GM23338 (cell line): ENCODE results near the gene REM2. TPM values are rescaled to one million over a fixed set of nuclear protein-coding genes. Genes with fewer than 3 reads are reported as not detected.

Experiments used
- ATAC-seq: fragments of 200-7000 bp; cut with Tn5 transposase; 3 replicates; pipeline ENCODE4 v1.9.1; 2020
- DNase-seq: peaks from one replicate; pipeline ENCODE4 v3.0.0-alpha.2; 2015; ENCODE audit warnings: low spot score
- H2AFZ ChIP-seq: fragments of 200-600 bp; sonication (generic); 2 replicates; pipeline ENCODE4 v1.8.0; 2016; ENCODE audit warnings: antibody characterized with exemption, mild to moderate bottlenecking, moderate library complexity
- H3F3A ChIP-seq: fragments of 200-600 bp; sonication (generic); replicated peaks from 2 replicates; pipeline ENCODE4 v1.8.0; 2017; ENCODE audit warnings: antibody characterized with exemption, mixed run types, low read depth
- H3K27ac ChIP-seq: fragments of 200-600 bp; sonication (generic); 2 replicates; pipeline ENCODE4 v1.6.1; 2016; ENCODE audit warnings: low read depth
- H3K27me3 ChIP-seq: fragments of 200-600 bp; sonication (generic); 2 replicates; pipeline ENCODE4 v1.8.0; 2016; ENCODE audit warnings: mild to moderate bottlenecking, mixed run types, moderate library complexity; ENCODE audit not compliant: insufficient read depth
- H3K36me3 ChIP-seq: fragments of 200-600 bp; sonication (generic); 2 replicates; pipeline ENCODE4 v1.8.0; 2016; ENCODE audit warnings: mild to moderate bottlenecking; ENCODE audit not compliant: insufficient read depth
- H3K4me1 ChIP-seq: fragments of 200-600 bp; sonication (generic); 2 replicates; pipeline ENCODE4 v1.8.0; 2016; ENCODE audit warnings: mild to moderate bottlenecking, moderate library complexity; ENCODE audit not compliant: insufficient read depth
- H3K4me2 ChIP-seq: fragments of 200-600 bp; sonication (generic); 2 replicates; pipeline ENCODE4 v1.7.1; 2017; ENCODE audit warnings: mixed run types
- H3K4me3 ChIP-seq: fragments of 200-600 bp; sonication (generic); 2 replicates; pipeline ENCODE4 v1.6.1; 2016; ENCODE audit warnings: mixed run types
- H3K79me2 ChIP-seq: fragments of 200-600 bp; sonication (generic); replicated peaks from 2 replicates; pipeline ENCODE4 v1.8.0; 2017; ENCODE audit warnings: mild to moderate bottlenecking; ENCODE audit not compliant: insufficient read depth
- H3K9me2 ChIP-seq: fragments of 200-600 bp; sonication (generic); 2 replicates; pipeline ENCODE4 v1.8.0; 2017; ENCODE audit not compliant: insufficient read depth
- H4K20me1 ChIP-seq: fragments of 200-600 bp; sonication (generic); replicated peaks from 2 replicates; pipeline ENCODE4 v1.8.0; 2017; ENCODE audit warnings: mild to moderate bottlenecking; ENCODE audit not compliant: insufficient read depth
- H3K27ac Mint-ChIP-seq: 2 replicates; pipeline ENCODE4 v1.8.0; 2020; ENCODE audit warnings: inconsistent platforms, mild to moderate bottlenecking, moderate library complexity, mixed read lengths
- H3K27me3 Mint-ChIP-seq: 3 replicates; pipeline ENCODE4 v1.8.0; 2022; ENCODE audit warnings: low read depth, mild to moderate bottlenecking, moderate library complexity, mixed read lengths, inconsistent platforms; ENCODE audit not compliant: insufficient read depth, poor library complexity
- H3K36me3 Mint-ChIP-seq: 3 replicates; pipeline ENCODE4 v1.8.0; 2021; ENCODE audit warnings: low read depth, mild to moderate bottlenecking, inconsistent platforms, moderate library complexity, mixed read lengths
- H3K4me1 Mint-ChIP-seq: 3 replicates; pipeline ENCODE4 v1.8.0; 2020; ENCODE audit warnings: mild to moderate bottlenecking, inconsistent platforms, mixed read lengths
- H3K4me3 Mint-ChIP-seq: 3 replicates; pipeline ENCODE4 v1.8.0; 2021; ENCODE audit warnings: moderate library complexity, mild to moderate bottlenecking, inconsistent platforms, mixed read lengths
- H3K9me3 Mint-ChIP-seq: 3 replicates; pipeline ENCODE4 v1.8.0; 2020; ENCODE audit warnings: moderate library complexity, mild to moderate bottlenecking, inconsistent platforms, mixed read lengths
- EZH2 ChIP-seq: fragments of 200-600 bp; sonication (generic); IDR thresholded peaks from one replicate; pipeline ENCODE4 v1.8.0; 2017; ENCODE audit warnings: antibody characterized with exemption, mild to moderate bottlenecking, low read depth; ENCODE audit not compliant: unreplicated experiment
- EZH2phosphoT487 ChIP-seq: fragments of 200-600 bp; sonication (generic); IDR thresholded peaks from one replicate; pipeline ENCODE4 v1.8.1; 2018; ENCODE audit warnings: antibody characterized with exemption; ENCODE audit not compliant: unreplicated experiment
- JUNB ChIP-seq: IDR thresholded peaks from one replicate; pipeline ENCODE4 v1.6.1; 2016; ENCODE audit warnings: antibody characterized with exemption; ENCODE audit not compliant: unreplicated experiment
- NANOG ChIP-seq: IDR thresholded peaks from 2 replicates; pipeline ENCODE4 v1.6.1; 2016; ENCODE audit warnings: antibody characterized with exemption, borderline replicate concordance
- STAT1 ChIP-seq: IDR thresholded peaks from one replicate; pipeline ENCODE4 v1.6.1; 2016; ENCODE audit warnings: antibody characterized with exemption; ENCODE audit not compliant: unreplicated experiment
- ZNF331 ChIP-seq: fragments of 250-450 bp; sonication (Bioruptor Pico); IDR thresholded peaks from 2 replicates; pipeline ENCODE4 v1.5.0; 2020; ENCODE audit warnings: low read depth, mild to moderate bottlenecking, moderate library complexity
- polyA plus RNA-seq: library from polyadenylated mRNA; unstranded; fragments of >200 nt; fragmentation: Nextera tagmentation; extraction: Ambion mirVana; gene quantifications from 2 replicates; pipeline ENCODE4 v1.2.1, GENCODE V29; 2016
- total RNA-seq: library from RNA; depleted of rRNA; stranded (reverse); fragments of >200 nt; shearing (Covaris generic); gene quantifications from 2 replicates; pipeline ENCODE4 v1.2.3, GENCODE V29; 2014
- TF ChIP-seq, protein P1 (sequence below), 2 experiments: fragments of 200-600 bp in 1 of 2; sonication (generic) in 1 of 2; conservative IDR thresholded peaks; 2 replicates each; pipeline versions ENCODE4 v1.5.1 to v1.6.1; 2016 to 2017; ENCODE audit warnings: antibody characterized with exemption in 2 of 2, low read depth in 2 of 2, mild to moderate bottlenecking in 2 of 2, moderate library complexity in 1 of 2
- TF ChIP-seq, protein P2 (sequence below): fragments of 250-450 bp; sonication (Bioruptor Pico); IDR thresholded peaks from 2 replicates; pipeline ENCODE4 v1.5.0; 2020; ENCODE audit warnings: mild to moderate bottlenecking, moderate library complexity
- TF ChIP-seq, protein P3 (sequence below): IDR thresholded peaks from 2 replicates; pipeline ENCODE4 v1.6.1; 2016; ENCODE audit warnings: antibody characterized with exemption

The REM2 gene
- total and polyA plus RNA-seq, 2 experiments from 2014 or later, result 0.31 to 2.9 TPM

DNA sequence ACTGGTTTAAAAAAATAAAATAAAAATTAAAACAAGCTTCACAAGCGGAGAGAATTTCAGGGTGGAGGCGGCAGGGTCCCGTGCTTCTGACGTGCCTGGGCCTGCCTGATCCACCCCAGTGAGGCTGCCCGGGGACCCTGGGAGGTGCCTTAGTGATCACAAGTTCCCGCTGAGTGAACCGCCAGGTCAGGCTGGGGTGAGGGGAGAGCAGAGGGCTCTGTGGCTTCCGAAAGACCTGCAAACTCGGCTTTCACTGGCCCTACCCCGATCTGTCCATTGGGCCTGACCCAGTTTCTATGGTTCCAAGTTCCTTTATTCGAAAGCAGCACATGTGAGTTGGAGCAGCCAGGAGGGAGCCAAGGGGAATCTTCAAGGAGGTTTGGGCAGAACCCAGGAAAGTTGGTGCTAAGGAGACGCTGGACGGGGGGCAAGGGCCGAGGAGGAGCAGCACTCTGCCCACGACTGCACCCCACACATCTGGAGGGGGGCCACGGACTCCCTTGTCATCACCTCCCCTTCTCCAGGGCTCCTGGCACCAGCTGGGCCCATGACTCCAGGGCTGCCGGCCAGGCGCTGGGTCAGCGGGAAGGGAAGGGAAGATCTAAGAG, 33.7 kb upstream of the REM2 start:
- H2AFZ ChIP-seq, result peak overlapping the region; percentile 93
- H3K79me2 ChIP-seq, result no peaks in the 10 kb centered on the region
- H3K4me3 ChIP-seq, result no peak overlapping the region
- TF ChIP-seq ZNF331 (CRISPR knock-in tag) (no peak), JUNB (no peak), NANOG (no peak)
- H3K9me3 Mint-ChIP-seq, result no peaks in the 10 kb centered on the region; the same call in 2 of the 3 replicates
- H3K4me2 ChIP-seq, result peak overlapping the region; percentile 10; the same call in 1 of the 2 replicates
- no peaks in the 10 kb centered on the region for H4K20me1 ChIP-seq
- peaks cover 13% of the 10 kb centered on the region for H3K27me3 Mint-ChIP-seq
- peaks cover 21% of the 10 kb centered on the region for H3F3A ChIP-seq
- H3K4me1 ChIP-seq, result peaks cover 23% of the 10 kb centered on the region
- no peaks in the 10 kb centered on the region for H3K9me2 ChIP-seq
- H3K27me3 ChIP-seq, result no peaks in the 10 kb centered on the region
- peaks cover 26% of the 10 kb centered on the region for H3K4me1 Mint-ChIP-seq
- H3K36me3 Mint-ChIP-seq, result peaks cover 19% of the 10 kb centered on the region
- ATAC-seq (peak; percentile 13), DNase-seq (peak; percentile 48)
- H3K4me3 Mint-ChIP-seq, result no peak overlapping the region
- H3K36me3 ChIP-seq, result no peaks in the 10 kb centered on the region
- H3K27ac Mint-ChIP-seq, result peak overlapping the region; percentile 86
- H3K27ac ChIP-seq, result peak overlapping the region; percentile 88; the same call in 1 of the 2 replicates

DNA sequence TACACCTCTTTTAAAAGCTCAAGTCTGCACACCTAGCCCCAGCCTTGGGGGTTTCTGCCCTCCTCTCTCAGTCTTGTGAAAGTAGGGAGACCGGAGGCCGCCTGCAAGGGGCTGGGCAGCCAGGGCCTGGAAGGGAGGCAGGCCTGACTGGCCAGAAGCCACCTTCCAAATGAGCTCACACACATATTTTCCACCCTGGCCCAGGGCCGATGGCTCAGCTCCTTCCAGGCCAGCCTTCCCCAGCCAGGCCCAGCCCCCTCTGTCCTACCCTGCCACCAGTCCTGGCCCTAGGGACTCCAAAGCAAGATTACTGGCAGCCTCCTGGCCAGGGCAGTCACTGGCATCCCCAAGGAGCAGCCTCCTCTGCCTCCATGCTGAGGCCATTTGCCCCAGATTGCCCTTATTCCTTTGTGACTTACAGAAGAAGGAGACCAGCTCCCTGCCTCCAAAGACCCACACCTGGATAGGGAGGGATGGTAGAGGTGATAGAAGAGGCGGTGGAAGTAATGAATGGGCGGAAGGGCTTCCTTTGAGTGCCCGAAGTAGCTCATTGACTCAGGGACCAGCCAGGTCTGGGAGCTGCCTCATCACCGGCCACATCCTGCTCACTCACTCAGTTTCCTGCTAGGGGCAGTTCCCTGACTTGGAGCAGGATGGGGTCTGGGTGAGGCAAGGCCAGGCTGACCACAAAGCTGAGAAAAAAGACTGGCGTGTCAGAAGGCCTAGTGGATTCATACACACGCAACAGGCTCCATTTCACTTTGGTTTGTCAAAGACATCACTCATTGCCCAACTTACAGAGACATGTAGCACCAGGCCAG, 31.9 kb upstream of the REM2 start:
- ATAC-seq, result no peak
- Histone ChIP-seq H3K9me2 (no peaks in the 10 kb centered on the region), H4K20me1 (no peaks in the 10 kb centered on the region), H3K79me2 (no peaks in the 10 kb centered on the region), H3K4me2 (no peak overlapping the region), H3K4me3 (no peak overlapping the region), H2AFZ (no peak overlapping the region), H3K4me1 (peaks cover 23% of the 10 kb centered on the region), H3K27ac (no peak overlapping the region), H3F3A (peaks cover 21% of the 10 kb centered on the region), H3K27me3 (no peaks in the 10 kb centered on the region), H3K36me3 (no peaks in the 10 kb centered on the region)
- no peaks in the 10 kb centered on the region; the same call in 2 of the 3 replicates for H3K9me3 Mint-ChIP-seq
- no peak for DNase-seq
- H3K4me3 Mint-ChIP-seq, result no peak overlapping the region
- H3K27ac Mint-ChIP-seq, result 0 out of 2 replicates have a peak overlapping the region, but pooled peaks have one; percentile 28
- H3K27me3 Mint-ChIP-seq, result peaks cover 9% of the 10 kb centered on the region
- H3K4me1 Mint-ChIP-seq, result peaks cover 26% of the 10 kb centered on the region
- H3K36me3 Mint-ChIP-seq, result 0 out of 3 replicates have a peak, but pooled peaks cover 3% of the 10 kb centered on the region
- TF ChIP-seq STAT1, result no peak
- no peak for TF ChIP-seq EZH2phosphoT487
- no peak for TF ChIP-seq NANOG
- TF ChIP-seq JUNB, result no peak
- TF ChIP-seq, protein P1, sequence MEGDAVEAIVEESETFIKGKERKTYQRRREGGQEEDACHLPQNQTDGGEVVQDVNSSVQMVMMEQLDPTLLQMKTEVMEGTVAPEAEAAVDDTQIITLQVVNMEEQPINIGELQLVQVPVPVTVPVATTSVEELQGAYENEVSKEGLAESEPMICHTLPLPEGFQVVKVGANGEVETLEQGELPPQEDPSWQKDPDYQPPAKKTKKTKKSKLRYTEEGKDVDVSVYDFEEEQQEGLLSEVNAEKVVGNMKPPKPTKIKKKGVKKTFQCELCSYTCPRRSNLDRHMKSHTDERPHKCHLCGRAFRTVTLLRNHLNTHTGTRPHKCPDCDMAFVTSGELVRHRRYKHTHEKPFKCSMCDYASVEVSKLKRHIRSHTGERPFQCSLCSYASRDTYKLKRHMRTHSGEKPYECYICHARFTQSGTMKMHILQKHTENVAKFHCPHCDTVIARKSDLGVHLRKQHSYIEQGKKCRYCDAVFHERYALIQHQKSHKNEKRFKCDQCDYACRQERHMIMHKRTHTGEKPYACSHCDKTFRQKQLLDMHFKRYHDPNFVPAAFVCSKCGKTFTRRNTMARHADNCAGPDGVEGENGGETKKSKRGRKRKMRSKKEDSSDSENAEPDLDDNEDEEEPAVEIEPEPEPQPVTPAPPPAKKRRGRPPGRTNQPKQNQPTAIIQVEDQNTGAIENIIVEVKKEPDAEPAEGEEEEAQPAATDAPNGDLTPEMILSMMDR (conservative IDR thresholded peaks at IDR 0.05; ENCODE audit: low read depth in 2 of 2), result no peak
- TF ChIP-seq, protein P2, sequence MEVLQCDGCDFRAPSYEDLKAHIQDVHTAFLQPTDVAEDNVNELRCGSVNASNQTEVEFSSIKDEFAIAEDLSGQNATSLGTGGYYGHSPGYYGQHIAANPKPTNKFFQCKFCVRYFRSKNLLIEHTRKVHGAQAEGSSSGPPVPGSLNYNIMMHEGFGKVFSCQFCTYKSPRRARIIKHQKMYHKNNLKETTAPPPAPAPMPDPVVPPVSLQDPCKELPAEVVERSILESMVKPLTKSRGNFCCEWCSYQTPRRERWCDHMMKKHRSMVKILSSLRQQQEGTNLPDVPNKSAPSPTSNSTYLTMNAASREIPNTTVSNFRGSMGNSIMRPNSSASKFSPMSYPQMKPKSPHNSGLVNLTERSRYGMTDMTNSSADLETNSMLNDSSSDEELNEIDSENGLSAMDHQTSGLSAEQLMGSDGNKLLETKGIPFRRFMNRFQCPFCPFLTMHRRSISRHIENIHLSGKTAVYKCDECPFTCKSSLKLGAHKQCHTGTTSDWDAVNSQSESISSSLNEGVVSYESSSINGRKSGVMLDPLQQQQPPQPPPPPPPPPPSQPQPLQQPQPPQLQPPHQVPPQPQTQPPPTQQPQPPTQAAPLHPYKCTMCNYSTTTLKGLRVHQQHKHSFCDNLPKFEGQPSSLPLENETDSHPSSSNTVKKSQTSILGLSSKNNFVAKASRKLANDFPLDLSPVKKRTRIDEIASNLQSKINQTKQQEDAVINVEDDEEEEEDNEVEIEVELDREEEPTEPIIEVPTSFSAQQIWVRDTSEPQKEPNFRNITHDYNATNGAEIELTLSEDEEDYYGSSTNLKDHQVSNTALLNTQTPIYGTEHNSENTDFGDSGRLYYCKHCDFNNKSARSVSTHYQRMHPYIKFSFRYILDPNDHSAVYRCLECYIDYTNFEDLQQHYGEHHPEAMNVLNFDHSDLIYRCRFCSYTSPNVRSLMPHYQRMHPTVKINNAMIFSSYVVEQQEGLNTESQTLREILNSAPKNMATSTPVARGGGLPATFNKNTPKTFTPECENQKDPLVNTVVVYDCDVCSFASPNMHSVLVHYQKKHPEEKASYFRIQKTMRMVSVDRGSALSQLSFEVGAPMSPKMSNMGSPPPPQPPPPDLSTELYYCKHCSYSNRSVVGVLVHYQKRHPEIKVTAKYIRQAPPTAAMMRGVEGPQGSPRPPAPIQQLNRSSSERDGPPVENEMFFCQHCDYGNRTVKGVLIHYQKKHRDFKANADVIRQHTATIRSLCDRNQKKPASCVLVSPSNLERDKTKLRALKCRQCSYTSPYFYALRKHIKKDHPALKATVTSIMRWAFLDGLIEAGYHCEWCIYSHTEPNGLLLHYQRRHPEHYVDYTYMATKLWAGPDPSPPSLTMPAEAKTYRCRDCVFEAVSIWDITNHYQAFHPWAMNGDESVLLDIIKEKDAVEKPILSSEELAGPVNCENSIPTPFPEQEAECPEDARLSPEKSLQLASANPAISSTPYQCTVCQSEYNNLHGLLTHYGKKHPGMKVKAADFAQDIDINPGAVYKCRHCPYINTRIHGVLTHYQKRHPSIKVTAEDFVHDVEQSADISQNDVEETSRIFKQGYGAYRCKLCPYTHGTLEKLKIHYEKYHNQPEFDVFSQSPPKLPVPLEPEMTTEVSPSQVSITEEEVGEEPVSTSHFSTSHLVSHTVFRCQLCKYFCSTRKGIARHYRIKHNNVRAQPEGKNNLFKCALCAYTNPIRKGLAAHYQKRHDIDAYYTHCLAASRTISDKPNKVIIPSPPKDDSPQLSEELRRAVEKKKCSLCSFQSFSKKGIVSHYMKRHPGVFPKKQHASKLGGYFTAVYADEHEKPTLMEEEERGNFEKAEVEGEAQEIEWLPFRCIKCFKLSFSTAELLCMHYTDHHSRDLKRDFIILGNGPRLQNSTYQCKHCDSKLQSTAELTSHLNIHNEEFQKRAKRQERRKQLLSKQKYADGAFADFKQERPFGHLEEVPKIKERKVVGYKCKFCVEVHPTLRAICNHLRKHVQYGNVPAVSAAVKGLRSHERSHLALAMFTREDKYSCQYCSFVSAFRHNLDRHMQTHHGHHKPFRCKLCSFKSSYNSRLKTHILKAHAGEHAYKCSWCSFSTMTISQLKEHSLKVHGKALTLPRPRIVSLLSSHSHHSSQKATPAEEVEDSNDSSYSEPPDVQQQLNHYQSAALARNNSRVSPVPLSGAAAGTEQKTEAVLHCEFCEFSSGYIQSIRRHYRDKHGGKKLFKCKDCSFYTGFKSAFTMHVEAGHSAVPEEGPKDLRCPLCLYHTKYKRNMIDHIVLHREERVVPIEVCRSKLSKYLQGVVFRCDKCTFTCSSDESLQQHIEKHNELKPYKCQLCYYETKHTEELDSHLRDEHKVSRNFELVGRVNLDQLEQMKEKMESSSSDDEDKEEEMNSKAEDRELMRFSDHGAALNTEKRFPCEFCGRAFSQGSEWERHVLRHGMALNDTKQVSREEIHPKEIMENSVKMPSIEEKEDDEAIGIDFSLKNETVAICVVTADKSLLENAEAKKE, result no peak
- no peak for TF ChIP-seq EZH2
- TF ChIP-seq, protein P3, sequence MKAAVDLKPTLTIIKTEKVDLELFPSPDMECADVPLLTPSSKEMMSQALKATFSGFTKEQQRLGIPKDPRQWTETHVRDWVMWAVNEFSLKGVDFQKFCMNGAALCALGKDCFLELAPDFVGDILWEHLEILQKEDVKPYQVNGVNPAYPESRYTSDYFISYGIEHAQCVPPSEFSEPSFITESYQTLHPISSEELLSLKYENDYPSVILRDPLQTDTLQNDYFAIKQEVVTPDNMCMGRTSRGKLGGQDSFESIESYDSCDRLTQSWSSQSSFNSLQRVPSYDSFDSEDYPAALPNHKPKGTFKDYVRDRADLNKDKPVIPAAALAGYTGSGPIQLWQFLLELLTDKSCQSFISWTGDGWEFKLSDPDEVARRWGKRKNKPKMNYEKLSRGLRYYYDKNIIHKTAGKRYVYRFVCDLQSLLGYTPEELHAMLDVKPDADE, result no peak
- no peak for TF ChIP-seq ZNF331 (CRISPR knock-in tag)
